HG03439 (cell line): Measurements from ENCODE around the gene SLC26A5.
"Not testable (repeated sequence)": the region's sequence is repeated elsewhere in the genome, so short reads cannot be mapped to it uniquely, and the experiment has no call there.

ENCODE experiments used
- ATAC-seq: cut with Tn5 transposase; IDR thresholded peaks from one replicate; pipeline ENCODE4 v1.9.1; 2021; ENCODE audit warnings: mild to moderate bottlenecking, moderate library complexity; ENCODE audit not compliant: unreplicated experiment

SLC26A5 gene

GRCh38 chr7:103405789-103406613 is 40.0 kb downstream of the SLC26A5 start:
- not testable (repeated sequence) for ATAC-seq

DNA sequence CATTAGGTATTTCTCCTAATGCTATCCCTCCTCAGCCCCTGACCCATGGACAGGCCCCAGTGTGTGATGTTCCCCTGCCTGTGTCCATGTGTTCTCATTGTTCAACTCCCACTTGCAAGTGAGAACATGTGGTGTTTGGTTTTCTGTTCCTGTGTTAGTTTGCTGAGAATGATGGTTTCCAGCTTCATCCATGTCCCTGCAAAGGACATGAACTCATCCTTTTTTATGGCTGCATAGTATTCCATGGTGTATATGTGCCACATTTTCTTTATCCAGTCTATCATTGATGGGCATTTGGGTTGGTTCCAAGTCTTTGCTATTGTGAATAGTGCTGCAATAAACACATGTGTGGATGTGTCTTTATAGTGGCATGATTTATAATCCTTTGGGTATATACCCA is 46.3 kb downstream of the SLC26A5 start:
- ATAC-seq = not testable (repeated sequence)

DNA sequence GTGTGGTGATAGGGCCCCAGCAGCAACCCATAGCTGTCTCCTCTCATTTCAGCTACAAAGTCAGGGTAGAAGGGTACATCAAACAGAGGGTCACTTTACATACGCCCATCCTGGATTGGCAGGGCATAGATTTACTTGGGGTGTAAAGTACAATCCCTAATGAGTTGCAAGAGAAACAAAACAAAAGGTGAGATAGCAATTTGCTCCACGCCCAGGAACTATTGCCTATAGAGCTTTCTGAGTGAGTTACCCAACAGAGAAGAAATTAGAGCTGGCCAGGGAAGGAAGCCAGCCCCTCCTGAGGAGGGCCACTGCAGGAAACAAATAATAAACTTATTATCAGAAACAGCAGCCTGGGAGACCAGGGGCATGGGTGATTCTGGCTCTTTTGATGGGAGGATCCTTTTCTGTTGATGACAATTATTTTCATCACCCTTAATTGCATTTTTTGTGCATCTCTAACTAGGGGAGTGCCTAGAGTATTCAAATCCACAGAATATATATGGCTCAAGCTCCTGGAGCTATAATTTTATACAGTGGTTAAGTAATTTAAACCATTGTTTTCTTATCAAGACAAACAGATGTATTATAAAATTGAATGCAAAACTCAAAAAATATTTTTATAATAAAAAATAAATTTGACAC is 47.4 kb downstream of the SLC26A5 start:
- ATAC-seq = no peak

- ATAC-seq = no peak
Measured at GRCh38 chr7:103396471-103396870, 49.5 kb downstream of the SLC26A5 start.

DNA sequence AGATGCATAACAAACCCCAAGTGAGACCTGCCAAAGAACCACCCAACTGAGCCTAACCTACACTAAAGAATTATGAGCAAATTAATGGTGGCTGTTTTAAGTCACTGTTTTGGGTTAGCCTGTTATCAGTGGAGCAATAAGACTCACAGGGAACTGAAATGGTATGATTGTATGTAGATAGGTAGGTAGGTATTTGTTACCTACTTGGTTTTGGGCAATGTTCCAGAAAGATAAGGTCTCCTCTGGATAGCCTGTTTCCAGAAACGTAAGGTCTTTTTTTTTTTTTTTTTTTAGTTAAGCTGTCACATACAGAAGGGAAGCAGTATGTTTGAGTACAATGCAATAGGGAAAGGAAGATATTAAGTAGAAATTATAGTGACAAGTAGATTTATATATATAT is 50.9 kb downstream of the SLC26A5 start:
- ATAC-seq = no peak

- ATAC-seq = no peak
Measured at GRCh38 chr7:103394566-103394965, 51.4 kb downstream of the SLC26A5 start.

GRCh38 chr7:103391976-103392375 is 54.0 kb downstream of the SLC26A5 start:
- no peak for ATAC-seq

GRCh38 chr7:103391150-103391549 is 54.9 kb downstream of the SLC26A5 start:
- ATAC-seq = no peak

- ATAC-seq = no peak
Measured at GRCh38 chr7:103389263-103389662, 56.7 kb downstream of the SLC26A5 start.

GRCh38 chr7:103388469-103389140 is 57.4 kb downstream of the SLC26A5 start:
- ATAC-seq = no peak

- no peak for ATAC-seq
Measured at GRCh38 chr7:103387242-103387641, 58.8 kb downstream of the SLC26A5 start.

DNA sequence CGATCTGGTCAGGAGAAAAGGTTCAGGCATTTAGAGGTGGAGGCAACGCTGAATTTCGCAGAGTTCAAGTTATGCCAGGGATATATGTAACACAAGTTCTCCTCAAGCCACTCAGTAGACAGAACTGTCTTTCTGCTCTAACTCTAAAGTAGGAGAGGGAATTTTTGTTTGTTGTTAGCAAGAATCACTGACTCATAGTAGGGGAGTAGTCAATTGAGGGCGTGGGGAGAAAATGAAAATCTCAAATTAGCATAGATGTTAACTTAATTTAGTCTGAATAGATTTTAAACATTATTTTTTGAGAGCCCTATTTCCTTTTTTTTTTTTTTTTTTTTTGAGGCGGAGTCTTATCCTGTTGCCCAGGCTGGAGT is 64.0 kb downstream of the SLC26A5 start:
- ATAC-seq = no peak

- no peak for ATAC-seq
Measured at GRCh38 chr7:103381280-103382031, 64.6 kb downstream of the SLC26A5 start.

- no peak for ATAC-seq
Measured at GRCh38 chr7:103380395-103381191, 65.4 kb downstream of the SLC26A5 start.

DNA sequence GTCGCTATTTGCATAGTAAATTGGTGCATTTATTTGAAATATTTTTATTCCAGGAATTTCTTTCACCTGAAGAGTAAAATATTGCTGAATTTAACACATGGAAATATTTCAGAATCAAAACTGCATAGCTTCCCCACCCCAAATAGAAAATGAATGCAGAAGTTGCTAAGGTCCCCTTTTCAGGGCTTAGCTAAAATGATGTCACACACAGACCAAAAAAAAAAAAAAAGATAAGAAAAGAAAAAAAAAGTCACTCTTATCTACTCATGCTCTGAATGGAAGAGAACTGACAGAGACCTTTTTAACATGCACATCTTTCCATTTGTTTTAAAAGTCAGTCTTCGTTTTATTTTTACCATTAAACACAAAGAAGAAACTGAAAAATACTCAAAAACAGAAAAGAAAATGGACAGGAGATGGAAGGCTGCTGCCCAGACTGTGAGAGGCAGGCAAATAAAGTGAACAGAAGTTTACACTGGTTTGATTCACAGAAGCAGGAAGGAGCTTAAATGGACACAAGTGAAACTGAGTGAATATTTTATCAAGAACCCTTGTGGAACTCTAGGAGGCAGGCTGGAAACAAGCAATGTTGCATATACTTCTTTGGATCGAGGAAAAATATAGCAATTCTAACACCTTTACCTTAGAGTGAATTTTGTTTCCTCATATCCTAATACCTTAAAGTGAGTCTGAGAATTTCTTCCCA is 66.6 kb downstream of the SLC26A5 start:
- no peak for ATAC-seq

GRCh38 chr7:103373866-103374643 is 72.0 kb downstream of the SLC26A5 start:
- ATAC-seq = no peak

- no peak for ATAC-seq
Measured at GRCh38 chr7:103369432-103369831, 76.6 kb downstream of the SLC26A5 start.

DNA sequence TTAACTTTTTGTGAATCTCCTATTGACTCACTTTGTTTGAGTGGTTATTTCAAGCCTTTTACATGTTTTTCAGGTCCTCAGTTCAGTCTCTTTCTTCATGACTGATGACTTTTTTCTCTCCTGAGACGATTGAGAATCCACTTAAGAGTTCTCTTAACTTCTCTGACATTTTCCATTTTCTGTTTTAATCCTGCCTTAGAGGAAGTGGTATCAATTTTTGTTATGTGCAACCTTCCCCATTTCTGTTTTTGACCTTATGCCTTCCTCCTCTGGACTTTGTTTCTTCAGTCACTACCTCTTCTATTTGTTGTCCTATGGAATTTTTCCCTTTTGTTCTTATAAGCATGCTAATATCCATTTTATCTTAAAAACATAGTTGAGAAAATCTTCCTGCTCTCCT is 96.2 kb downstream of the SLC26A5 start:
- ATAC-seq = no peak

DNA sequence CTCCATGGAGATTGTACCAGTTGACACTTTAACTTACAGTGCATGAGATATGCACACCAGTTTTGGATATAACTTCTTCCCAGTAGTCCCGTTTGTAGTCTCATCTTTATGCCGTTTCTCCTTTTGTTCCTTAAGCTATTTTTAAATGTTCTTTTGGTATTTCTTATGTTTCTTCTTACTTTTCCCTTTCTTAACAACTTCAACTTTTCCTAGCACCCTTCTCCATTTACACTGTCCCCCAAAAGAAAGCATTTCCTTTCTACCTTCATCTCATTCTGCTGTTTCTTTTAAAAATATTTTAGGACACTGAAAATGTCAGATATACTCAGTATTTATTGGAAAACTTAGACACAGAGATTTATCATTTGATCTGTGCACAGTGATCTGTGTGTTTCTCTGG is 97.0 kb downstream of the SLC26A5 start:
- ATAC-seq = no peak
